ENCODE results near the gene KRTAP10-7.

DNA sequence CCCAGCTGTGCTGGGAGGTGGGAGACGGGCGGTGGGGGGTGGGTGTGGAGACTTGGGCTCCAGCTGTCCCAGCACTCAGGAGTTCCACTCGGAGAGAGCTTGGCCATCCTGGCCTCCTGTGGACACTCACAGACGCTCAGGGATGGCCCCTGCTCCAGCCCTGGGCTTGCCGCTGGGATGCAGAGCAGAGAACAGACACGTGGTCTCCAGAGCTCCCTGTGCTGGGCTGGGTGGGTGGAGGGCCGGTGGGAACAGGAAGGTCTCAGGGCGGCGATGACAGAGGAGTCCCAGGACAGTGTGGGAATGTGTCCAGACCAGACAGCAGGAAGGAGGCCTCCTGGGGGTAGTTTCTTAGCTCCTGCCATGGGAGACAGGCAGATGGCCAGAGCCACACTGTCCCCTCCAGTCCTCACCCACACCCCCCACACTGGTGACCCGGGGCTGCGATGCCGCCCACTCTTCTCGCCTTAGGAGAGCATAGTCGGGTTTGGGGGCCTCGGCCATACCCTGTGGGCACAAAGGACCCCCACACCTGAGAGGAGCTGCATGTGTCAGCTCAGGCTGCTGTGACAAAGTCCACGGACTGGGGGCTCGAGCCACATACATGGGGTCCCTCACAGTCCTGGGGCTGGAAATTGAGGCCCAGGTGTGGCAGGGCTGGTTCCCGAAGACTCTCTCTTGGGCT is 28.5 kb downstream of the KRTAP10-7 start:
- TF ChIP-seq, protein P1, sequence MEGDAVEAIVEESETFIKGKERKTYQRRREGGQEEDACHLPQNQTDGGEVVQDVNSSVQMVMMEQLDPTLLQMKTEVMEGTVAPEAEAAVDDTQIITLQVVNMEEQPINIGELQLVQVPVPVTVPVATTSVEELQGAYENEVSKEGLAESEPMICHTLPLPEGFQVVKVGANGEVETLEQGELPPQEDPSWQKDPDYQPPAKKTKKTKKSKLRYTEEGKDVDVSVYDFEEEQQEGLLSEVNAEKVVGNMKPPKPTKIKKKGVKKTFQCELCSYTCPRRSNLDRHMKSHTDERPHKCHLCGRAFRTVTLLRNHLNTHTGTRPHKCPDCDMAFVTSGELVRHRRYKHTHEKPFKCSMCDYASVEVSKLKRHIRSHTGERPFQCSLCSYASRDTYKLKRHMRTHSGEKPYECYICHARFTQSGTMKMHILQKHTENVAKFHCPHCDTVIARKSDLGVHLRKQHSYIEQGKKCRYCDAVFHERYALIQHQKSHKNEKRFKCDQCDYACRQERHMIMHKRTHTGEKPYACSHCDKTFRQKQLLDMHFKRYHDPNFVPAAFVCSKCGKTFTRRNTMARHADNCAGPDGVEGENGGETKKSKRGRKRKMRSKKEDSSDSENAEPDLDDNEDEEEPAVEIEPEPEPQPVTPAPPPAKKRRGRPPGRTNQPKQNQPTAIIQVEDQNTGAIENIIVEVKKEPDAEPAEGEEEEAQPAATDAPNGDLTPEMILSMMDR (IDR thresholded peaks at IDR 0.05), result no peak
- TF ChIP-seq POLR2A (IDR thresholded peaks at IDR 0.05), result no peak

Measured in right lobe of liver (tissue), 4 donors.